Measurements from ENCODE around the gene PEAK1. TPM values are rescaled to one million over a fixed set of nuclear protein-coding genes. Genes with fewer than 3 reads are reported as not detected.

PEAK1 gene
- total RNA-seq, 1 donor from 2014 or later: 27.7 TPM

DNA sequence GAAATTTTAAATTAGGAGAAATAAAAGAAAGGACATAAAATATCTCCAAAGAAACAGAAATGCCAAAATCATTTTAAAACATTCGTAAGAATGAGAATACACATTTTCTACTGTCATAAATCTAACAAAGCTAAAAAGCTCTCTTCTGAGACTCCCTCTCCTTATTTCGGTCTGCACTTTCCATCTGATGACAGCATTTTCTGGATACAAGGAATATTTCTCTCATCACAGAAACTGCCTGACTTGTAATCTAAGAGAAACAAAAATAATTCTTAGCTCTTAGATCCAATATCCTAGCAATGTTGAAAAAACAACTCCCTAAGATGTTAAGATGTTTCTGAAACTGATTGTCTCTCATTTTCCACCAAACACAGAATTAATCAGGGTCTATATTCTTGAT is 93.5 kb downstream of the PEAK1 start:
- DNase-seq (ENCODE audit: extremely low spot score in 2 of 2): no peak
- H3K27ac ChIP-seq: no peak overlapping the region
- peaks cover 6% of the 10 kb centered on the region for H3K4me1 ChIP-seq
- H3K4me3 ChIP-seq: no peak overlapping the region
- TF ChIP-seq, protein P1, sequence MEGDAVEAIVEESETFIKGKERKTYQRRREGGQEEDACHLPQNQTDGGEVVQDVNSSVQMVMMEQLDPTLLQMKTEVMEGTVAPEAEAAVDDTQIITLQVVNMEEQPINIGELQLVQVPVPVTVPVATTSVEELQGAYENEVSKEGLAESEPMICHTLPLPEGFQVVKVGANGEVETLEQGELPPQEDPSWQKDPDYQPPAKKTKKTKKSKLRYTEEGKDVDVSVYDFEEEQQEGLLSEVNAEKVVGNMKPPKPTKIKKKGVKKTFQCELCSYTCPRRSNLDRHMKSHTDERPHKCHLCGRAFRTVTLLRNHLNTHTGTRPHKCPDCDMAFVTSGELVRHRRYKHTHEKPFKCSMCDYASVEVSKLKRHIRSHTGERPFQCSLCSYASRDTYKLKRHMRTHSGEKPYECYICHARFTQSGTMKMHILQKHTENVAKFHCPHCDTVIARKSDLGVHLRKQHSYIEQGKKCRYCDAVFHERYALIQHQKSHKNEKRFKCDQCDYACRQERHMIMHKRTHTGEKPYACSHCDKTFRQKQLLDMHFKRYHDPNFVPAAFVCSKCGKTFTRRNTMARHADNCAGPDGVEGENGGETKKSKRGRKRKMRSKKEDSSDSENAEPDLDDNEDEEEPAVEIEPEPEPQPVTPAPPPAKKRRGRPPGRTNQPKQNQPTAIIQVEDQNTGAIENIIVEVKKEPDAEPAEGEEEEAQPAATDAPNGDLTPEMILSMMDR (IDR thresholded peaks at IDR 0.05): no peak
- TF ChIP-seq POLR2AphosphoS5 (IDR thresholded peaks at IDR 0.05; ENCODE audit: insufficient read depth in 1 of 2, low read depth in 1 of 2): no peak
- no peak for TF ChIP-seq POLR2A (IDR thresholded peaks at IDR 0.05)
- intact Hi-C loops (cut with DNase I): no loop called here
- H3K36me3 ChIP-seq: no peaks in the 10 kb centered on the region
- H3K27me3 ChIP-seq: no peaks in the 10 kb centered on the region
- no peaks in the 10 kb centered on the region for H3K9me3 ChIP-seq

DNA sequence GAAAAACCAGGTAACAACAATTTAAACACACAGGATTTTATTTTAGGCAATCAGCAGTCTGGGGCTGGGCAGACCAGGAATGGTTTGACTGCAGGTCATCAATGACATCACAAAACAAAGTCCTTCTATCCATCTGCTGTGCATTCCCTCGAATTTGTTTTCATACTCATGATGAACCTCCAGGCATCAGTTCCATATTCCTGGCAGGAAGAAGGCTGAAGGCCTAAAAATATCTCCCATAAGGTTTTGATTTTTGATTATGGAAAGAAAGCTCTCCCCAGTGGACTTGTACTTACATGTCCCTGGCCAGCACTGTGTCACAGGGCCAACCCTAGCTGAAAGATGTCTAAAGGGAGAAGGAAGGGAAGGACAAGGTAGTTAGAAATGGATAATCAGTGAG is 107.4 kb downstream of the PEAK1 start:
- no peak overlapping the region for H3K27ac ChIP-seq
- H3K4me1 ChIP-seq: peaks cover 43% of the 10 kb centered on the region
- no peak for DNase-seq (ENCODE audit: extremely low spot score in 2 of 2)
- no peaks in the 10 kb centered on the region for H3K9me3 ChIP-seq
- no peaks in the 10 kb centered on the region for H3K27me3 ChIP-seq
- H3K4me3 ChIP-seq: no peak overlapping the region
- TF ChIP-seq POLR2AphosphoS5 (IDR thresholded peaks at IDR 0.05; ENCODE audit: insufficient read depth in 1 of 2, low read depth in 1 of 2) (no peak), POLR2A (IDR thresholded peaks at IDR 0.05) (no peak)
- TF ChIP-seq, protein P1 (IDR thresholded peaks at IDR 0.05): no peak
- H3K36me3 ChIP-seq: no peaks in the 10 kb centered on the region
- intact Hi-C loops (cut with DNase I): no loop called here

DNA sequence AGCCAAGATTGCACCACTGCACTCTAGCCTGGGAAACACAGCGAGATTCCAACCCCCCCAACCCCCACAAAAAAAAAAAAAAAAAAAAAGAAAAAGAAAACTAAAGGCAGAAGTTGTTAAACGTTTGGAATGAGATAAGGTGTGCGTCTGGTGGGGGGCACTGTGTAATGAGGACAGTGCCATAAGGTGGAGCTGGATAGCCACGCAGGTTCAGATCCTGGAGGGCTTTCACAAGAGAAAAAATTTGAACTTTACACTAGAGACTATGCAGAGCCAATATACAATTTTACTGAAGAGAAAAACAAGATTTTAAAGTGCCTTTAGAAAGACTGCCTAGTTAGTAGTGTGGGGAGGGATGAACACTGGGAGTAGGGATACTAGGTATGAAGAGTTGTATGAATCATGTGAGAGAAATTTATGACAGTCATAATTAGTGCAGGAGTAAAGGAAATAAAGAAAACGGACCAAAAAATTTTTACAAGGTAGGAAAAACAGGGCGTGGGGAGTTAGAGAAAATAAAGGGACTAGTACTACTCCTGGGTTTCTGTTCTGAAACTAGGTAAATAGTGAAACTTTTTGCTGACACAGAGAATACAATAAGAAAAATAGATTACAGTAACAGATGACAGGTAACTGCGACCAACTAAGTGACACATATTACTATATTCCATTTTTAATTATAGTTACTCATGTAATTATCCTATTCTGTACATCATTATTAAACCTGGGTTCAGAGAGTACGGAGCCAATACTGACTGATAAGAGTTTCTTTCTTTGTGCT is 108.1 kb downstream of the PEAK1 start:
- Histone ChIP-seq H3K27ac (no peak overlapping the region), H3K4me3 (no peak overlapping the region), H3K36me3 (no peaks in the 10 kb centered on the region), H3K27me3 (no peaks in the 10 kb centered on the region), H3K4me1 (peaks cover 46% of the 10 kb centered on the region), H3K9me3 (no peaks in the 10 kb centered on the region)
- DNase-seq (ENCODE audit: extremely low spot score in 2 of 2): no peak
- TF ChIP-seq POLR2A (IDR thresholded peaks at IDR 0.05): no peak
- intact Hi-C loops (cut with DNase I): no loop called here

DNA sequence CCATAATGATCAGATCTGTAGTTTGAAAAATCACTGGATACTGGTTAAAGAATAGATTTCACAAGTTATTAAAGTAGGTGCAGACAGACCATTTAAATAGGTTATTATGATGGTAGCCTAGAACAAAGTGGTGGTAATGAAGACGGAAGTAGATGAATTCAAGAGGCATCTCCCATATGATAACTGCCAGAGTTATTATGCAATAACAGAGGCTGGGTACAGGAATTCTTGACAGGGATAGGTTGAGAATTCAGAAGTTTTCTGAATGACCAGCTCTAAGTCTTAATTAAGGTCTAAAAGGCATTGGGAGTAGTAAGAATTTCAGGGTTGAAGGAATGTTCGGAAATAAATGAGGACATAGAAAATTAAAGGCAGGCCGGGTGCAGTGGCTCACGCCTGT is 108.9 kb downstream of the PEAK1 start:
- Histone ChIP-seq H3K4me1 (peaks cover 46% of the 10 kb centered on the region), H3K4me3 (no peak overlapping the region), H3K9me3 (no peaks in the 10 kb centered on the region), H3K27me3 (no peaks in the 10 kb centered on the region), H3K36me3 (no peaks in the 10 kb centered on the region), H3K27ac (no peak overlapping the region)
- no peak for DNase-seq (ENCODE audit: extremely low spot score in 2 of 2)
- intact Hi-C loops (cut with DNase I): no loop called here
- TF ChIP-seq, protein P1 (IDR thresholded peaks at IDR 0.05): no peak
- no peak for TF ChIP-seq POLR2A (IDR thresholded peaks at IDR 0.05)
- no peak for TF ChIP-seq POLR2AphosphoS5 (IDR thresholded peaks at IDR 0.05; ENCODE audit: insufficient read depth in 1 of 2, low read depth in 1 of 2)

DNA sequence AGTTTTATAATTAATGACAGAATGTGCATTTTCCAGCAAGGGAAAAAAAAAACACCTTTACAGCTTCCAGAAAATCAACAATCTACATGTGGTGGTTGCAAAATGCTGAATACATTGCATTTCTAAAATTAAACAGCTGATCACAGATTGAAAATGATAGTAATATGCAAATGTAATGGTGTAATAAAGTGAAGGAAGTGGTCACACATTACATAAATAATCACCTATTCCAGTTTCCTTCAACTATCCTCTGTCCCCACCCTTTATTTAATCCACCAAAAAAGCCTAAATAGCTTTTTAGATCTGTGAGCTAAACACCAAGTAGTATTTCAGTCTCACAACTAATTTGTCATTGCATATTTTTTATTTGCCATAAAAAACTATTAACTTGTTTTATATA is 110.5 kb downstream of the PEAK1 start:
- H3K4me3 ChIP-seq: no peak overlapping the region
- TF ChIP-seq, protein P1 (IDR thresholded peaks at IDR 0.05): no peak
- no peak for TF ChIP-seq POLR2AphosphoS5 (IDR thresholded peaks at IDR 0.05; ENCODE audit: insufficient read depth in 1 of 2, low read depth in 1 of 2)
- no peak for TF ChIP-seq POLR2A (IDR thresholded peaks at IDR 0.05)
- H3K4me1 ChIP-seq: peaks cover 46% of the 10 kb centered on the region
- no peak overlapping the region for H3K27ac ChIP-seq
- H3K27me3 ChIP-seq: no peaks in the 10 kb centered on the region
- H3K36me3 ChIP-seq: no peaks in the 10 kb centered on the region
- no peaks in the 10 kb centered on the region for H3K9me3 ChIP-seq
- no peak for DNase-seq (ENCODE audit: extremely low spot score in 2 of 2)
- intact Hi-C loops (cut with DNase I): no loop called here

All from vagina (tissue), 2 donors.